ENCODE results near the gene LARP6.
A peak's percentile ranks its signal among the peaks of the same experiment; 100 is the strongest.
"Not testable (repeated sequence)": the region's sequence is repeated elsewhere in the genome, so short reads cannot be mapped to it uniquely, and the experiment has no call there.

LARP6 gene
- 0 to 2.2 (median 0.06) reads per million in 9 experiments for total RNA-seq

- DNase-seq, result no peak
Observed at GRCh38 chr15:70853973-70854665, at the start of gene LARP6. Gene LARP6 (minus strand): TSS chr15:70854157. CDS start chr15:70854088, 69 bp downstream.

GRCh38 chr15:70902107-70902506, 48.1 kb upstream of the LARP6 start:
- no peak for DNase-seq
- Mint-ChIP-seq H3K4me1 (ENCODE audit: low read depth in 2 of 2) (no peaks in the 10 kb centered on the region), H3K27me3 (peaks cover 28 to 30% of the 10 kb centered on the region in 2 donors), H3K27ac (no peak overlapping the region), H3K36me3 (ENCODE audit: insufficient read depth) (no peaks in the 10 kb centered on the region), H3K9me3 (no peaks in the 10 kb centered on the region), H3K4me3 (no peak overlapping the region)
- no peak for ATAC-seq (replicated peaks)

More at GRCh38 chr15:70853973-70854665, at the start of gene LARP6:
- Mint-ChIP-seq H3K27ac (no peak within 1 kb of the TSS), H3K36me3 (ENCODE audit: insufficient read depth) (no peaks in the 10 kb centered on the region), H3K4me1 (ENCODE audit: low read depth in 2 of 2) (peaks cover 5 to 6% of the 10 kb centered on the region in 2 donors), H3K27me3 (peaks cover 81 to 84% of the 10 kb centered on the region in 2 donors), H3K4me3 (peak within 1 kb of the TSS; percentile 83 to 87), H3K9me3 (no peaks in the 10 kb centered on the region)
- ATAC-seq (replicated peaks), result peak; percentile 58

- ATAC-seq (replicated peaks) (no peak), DNase-seq (no peak)
- Mint-ChIP-seq H3K36me3 (ENCODE audit: insufficient read depth) (no peaks in the 10 kb centered on the region), H3K4me1 (ENCODE audit: low read depth in 2 of 2) (peaks cover 7% of the 10 kb centered on the region in 2 donors), H3K4me3 (peak overlapping the region; percentile 76 to 83), H3K27me3 (peaks cover 47 to 48% of the 10 kb centered on the region in 2 donors), H3K9me3 (no peaks in the 10 kb centered on the region), H3K27ac (peak overlapping the region; percentile 24 to 57)
Observed at GRCh38 chr15:70892912-70893560, 39.1 kb upstream of the LARP6 start.

GRCh38 chr15:70892002-70892911, 38.3 kb upstream of the LARP6 start, which contains the start of the genes LRRC49 and THAP10:
Gene LRRC49 (plus strand): TSS chr15:70892826. CDS start chr15:70892895, 69 bp downstream.
Gene THAP10 (minus strand): TSS chr15:70892433. CDS start chr15:70892272, 161 bp downstream.
- Mint-ChIP-seq H3K4me3 (peak within 1 kb of the TSS; percentile 76 to 83), H3K4me1 (ENCODE audit: low read depth in 2 of 2) (peaks cover 7% of the 10 kb centered on the region in 2 donors), H3K36me3 (ENCODE audit: insufficient read depth) (no peaks in the 10 kb centered on the region), H3K27me3 (peaks cover 47 to 48% of the 10 kb centered on the region in 2 donors), H3K27ac (peak within 1 kb of the TSS; percentile 24 to 57), H3K9me3 (no peaks in the 10 kb centered on the region)
- DNase-seq (peak in 1 of 3 experiments; percentile 7), ATAC-seq (replicated peaks) (peak; percentile 50)

- Mint-ChIP-seq H3K4me1 (ENCODE audit: low read depth in 2 of 2) (no peaks in the 10 kb centered on the region), H3K27me3 (peaks cover 24 to 40% of the 10 kb centered on the region in 2 donors), H3K4me3 (no peak overlapping the region), H3K9me3 (no peaks in the 10 kb centered on the region), H3K36me3 (ENCODE audit: insufficient read depth) (no peaks in the 10 kb centered on the region), H3K27ac (no peak overlapping the region)
- ATAC-seq (replicated peaks), result no peak
- DNase-seq, result no peak
Observed at GRCh38 chr15:70882361-70882760, 28.4 kb upstream of the LARP6 start.

GRCh38 chr15:70880781-70881180, 26.8 kb upstream of the LARP6 start:
- H3K27ac Mint-ChIP-seq, result no peak overlapping the region
- H3K36me3 Mint-ChIP-seq (ENCODE audit: insufficient read depth), result no peaks in the 10 kb centered on the region
- no peaks in the 10 kb centered on the region for H3K9me3 Mint-ChIP-seq
- peaks cover 32 to 50% of the 10 kb centered on the region in 2 donors for H3K27me3 Mint-ChIP-seq
- no peaks in the 10 kb centered on the region for H3K4me1 Mint-ChIP-seq (ENCODE audit: low read depth in 2 of 2)
- no peak for DNase-seq
- no peak for ATAC-seq (replicated peaks)
- no peak overlapping the region for H3K4me3 Mint-ChIP-seq

- ATAC-seq (replicated peaks) (no peak), DNase-seq (no peak)
- Mint-ChIP-seq H3K27me3 (peaks cover 44 to 46% of the 10 kb centered on the region in 2 donors), H3K4me1 (ENCODE audit: low read depth in 2 of 2) (no peaks in the 10 kb centered on the region), H3K36me3 (ENCODE audit: insufficient read depth) (no peaks in the 10 kb centered on the region), H3K4me3 (no peak overlapping the region), H3K27ac (no peak overlapping the region), H3K9me3 (no peaks in the 10 kb centered on the region)
Observed at GRCh38 chr15:70879401-70879800, 25.4 kb upstream of the LARP6 start.

- no peak for DNase-seq
- no peaks in the 10 kb centered on the region for H3K36me3 Mint-ChIP-seq (ENCODE audit: insufficient read depth)
- no peak for ATAC-seq (replicated peaks)
- peaks cover 0 to 1% of the 10 kb centered on the region in 2 donors for H3K9me3 Mint-ChIP-seq
- H3K27ac Mint-ChIP-seq, result no peak overlapping the region
- no peak overlapping the region for H3K4me3 Mint-ChIP-seq
- H3K4me1 Mint-ChIP-seq (ENCODE audit: low read depth in 2 of 2), result no peaks in the 10 kb centered on the region
- H3K27me3 Mint-ChIP-seq, result peaks cover 43 to 66% of the 10 kb centered on the region in 2 donors
Observed at GRCh38 chr15:70876683-70877082, 22.7 kb upstream of the LARP6 start.

- no peak for DNase-seq
- no peak overlapping the region for H3K27ac Mint-ChIP-seq
- H3K4me1 Mint-ChIP-seq (ENCODE audit: low read depth in 2 of 2), result no peaks in the 10 kb centered on the region
- peaks cover 43 to 66% of the 10 kb centered on the region in 2 donors for H3K27me3 Mint-ChIP-seq
- no peak overlapping the region for H3K4me3 Mint-ChIP-seq
- H3K36me3 Mint-ChIP-seq (ENCODE audit: insufficient read depth), result no peaks in the 10 kb centered on the region
- H3K9me3 Mint-ChIP-seq, result peaks cover 0 to 1% of the 10 kb centered on the region in 2 donors
- ATAC-seq (replicated peaks), result no peak
Observed at GRCh38 chr15:70876011-70876410, 22.1 kb upstream of the LARP6 start.

- no peaks in the 10 kb centered on the region for H3K36me3 Mint-ChIP-seq (ENCODE audit: insufficient read depth)
- no peak for ATAC-seq (replicated peaks)
- DNase-seq, result no peak
- H3K4me3 Mint-ChIP-seq, result no peak overlapping the region
- H3K9me3 Mint-ChIP-seq, result peaks cover 0 to 1% of the 10 kb centered on the region in 2 donors
- H3K27me3 Mint-ChIP-seq, result peaks cover 35 to 62% of the 10 kb centered on the region in 2 donors
- no peak overlapping the region for H3K27ac Mint-ChIP-seq
- H3K4me1 Mint-ChIP-seq (ENCODE audit: low read depth in 2 of 2), result no peaks in the 10 kb centered on the region
Observed at GRCh38 chr15:70875001-70875782, 21.2 kb upstream of the LARP6 start.

GRCh38 chr15:70873232-70874054, 19.5 kb upstream of the LARP6 start:
- H3K27ac Mint-ChIP-seq, result no peak overlapping the region
- H3K36me3 Mint-ChIP-seq (ENCODE audit: insufficient read depth), result no peaks in the 10 kb centered on the region
- H3K27me3 Mint-ChIP-seq, result peaks cover 21 to 45% of the 10 kb centered on the region in 2 donors
- no peak for DNase-seq
- no peak overlapping the region for H3K4me3 Mint-ChIP-seq
- no peak for ATAC-seq (replicated peaks)
- H3K9me3 Mint-ChIP-seq, result peaks cover 0 to 1% of the 10 kb centered on the region in 2 donors
- H3K4me1 Mint-ChIP-seq (ENCODE audit: low read depth in 2 of 2), result no peaks in the 10 kb centered on the region

- H3K4me3 Mint-ChIP-seq; H3K36me3 Mint-ChIP-seq (ENCODE audit: insufficient read depth); H3K9me3 Mint-ChIP-seq; H3K27ac Mint-ChIP-seq; H3K4me1 Mint-ChIP-seq (ENCODE audit: low read depth in 2 of 2); DNase-seq; ATAC-seq (replicated peaks): not testable (repeated sequence)
- H3K27me3 Mint-ChIP-seq, result peaks cover 14 to 51% of the 10 kb centered on the region in 2 donors
Observed at GRCh38 chr15:70871490-70871889, 17.5 kb upstream of the LARP6 start.

All from effector memory CD8-positive, alpha-beta T cell (primary cell).